HG02571 (cell line): ENCODE measurements around the gene DHRS3.

Experiments used
- ATAC-seq: cut with Tn5 transposase; IDR thresholded peaks from one replicate; pipeline ENCODE4 v1.9.1; 2021; ENCODE audit warnings: mild to moderate bottlenecking, moderate library complexity; ENCODE audit not compliant: unreplicated experiment

DHRS3 gene

DNA sequence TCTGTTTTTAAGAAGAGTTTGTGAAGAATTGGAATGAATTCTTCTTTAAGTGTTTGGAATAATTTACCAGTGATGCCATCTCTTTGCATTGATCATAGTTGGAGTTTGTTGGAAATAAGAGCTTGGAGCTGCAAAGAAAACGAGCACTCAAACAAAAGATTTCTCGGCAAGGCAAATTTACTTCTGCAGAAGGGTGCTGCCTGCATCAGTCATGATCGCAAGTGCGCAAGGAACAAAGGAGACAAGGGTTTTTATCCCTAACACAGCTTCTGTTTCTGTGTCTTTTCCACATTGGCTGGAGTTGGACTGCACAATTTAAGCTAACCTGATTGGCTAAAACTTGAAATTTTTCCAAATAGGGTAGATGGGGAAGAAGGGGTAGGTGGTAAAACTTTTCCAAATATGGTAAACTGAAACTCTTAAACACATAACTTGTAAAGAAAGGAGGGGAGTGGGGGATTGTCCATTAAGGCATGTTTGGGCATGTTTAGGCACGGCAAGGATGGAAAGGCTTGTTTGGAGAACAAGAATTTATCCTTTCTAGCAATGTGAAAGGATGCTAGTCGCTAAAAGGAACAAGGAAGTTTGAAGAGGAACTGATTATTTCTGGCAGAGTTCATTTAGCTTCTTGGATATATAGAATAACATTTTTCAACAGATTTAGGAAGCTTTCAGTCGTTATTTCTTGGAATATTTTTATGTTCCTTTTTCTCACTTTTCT lies 22.4 kb upstream of the DHRS3 start:
- ATAC-seq, result no peak

DNA sequence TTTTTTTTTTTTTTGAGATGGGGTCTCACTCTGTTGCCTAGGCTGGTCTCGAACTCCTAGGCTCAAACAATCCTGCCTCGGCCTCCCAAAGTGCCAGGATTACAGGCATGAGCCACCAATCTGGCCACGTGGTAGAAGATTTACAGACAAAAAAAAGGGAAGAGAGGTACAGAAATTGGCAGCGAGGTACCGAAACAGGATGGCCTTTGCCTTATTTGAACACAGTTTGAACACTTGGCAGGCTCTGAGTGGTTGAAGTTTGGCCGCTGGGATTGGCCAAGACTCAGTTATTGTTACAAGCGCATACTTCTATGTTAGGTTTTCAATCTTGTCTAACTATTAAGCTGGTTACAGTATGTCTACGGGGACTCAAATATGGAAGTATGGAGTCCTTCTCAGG lies 19.7 kb upstream of the DHRS3 start:
- ATAC-seq, result no peak

DNA sequence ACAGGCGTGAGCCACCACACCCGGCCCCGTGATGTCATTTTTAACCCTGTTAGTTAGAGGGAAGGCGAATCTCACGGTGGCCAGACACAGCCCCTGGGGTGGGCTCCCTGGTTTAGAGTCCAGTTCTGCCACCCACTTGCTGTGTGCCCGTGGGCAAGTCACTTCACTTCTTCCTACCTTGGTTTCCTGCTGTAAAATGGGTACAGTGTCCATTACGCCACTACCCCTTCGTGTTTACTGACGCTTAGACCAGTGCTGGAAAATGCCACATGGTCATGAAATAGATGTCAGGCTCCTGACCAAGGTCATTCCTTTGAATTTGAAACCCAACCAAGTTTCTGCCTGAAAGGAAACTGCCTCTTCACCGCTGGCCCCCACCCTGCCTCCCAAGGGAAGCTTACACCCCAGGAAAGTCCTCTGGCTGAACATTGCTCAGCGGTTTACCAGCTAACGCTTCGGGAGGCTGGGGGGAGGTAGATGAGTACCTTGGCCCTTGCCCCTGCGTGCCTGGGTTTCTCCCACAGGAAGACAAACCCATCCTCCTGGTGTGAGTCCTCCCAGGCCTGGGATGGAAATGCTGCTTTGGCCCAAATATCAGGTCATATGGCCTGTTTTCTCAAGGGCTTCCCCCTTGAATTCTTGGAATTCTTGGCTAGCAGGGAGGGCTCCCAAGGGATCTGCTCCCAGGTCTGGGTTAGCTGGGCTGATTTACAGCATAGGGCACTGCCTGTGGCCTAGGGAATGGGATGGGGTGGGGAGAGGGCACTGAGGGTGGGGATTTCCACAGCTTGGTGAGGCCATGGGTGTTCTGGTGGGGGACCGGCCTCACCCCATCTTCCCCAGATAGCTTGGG lies 18.3 kb upstream of the DHRS3 start:
- ATAC-seq, result no peak

DNA sequence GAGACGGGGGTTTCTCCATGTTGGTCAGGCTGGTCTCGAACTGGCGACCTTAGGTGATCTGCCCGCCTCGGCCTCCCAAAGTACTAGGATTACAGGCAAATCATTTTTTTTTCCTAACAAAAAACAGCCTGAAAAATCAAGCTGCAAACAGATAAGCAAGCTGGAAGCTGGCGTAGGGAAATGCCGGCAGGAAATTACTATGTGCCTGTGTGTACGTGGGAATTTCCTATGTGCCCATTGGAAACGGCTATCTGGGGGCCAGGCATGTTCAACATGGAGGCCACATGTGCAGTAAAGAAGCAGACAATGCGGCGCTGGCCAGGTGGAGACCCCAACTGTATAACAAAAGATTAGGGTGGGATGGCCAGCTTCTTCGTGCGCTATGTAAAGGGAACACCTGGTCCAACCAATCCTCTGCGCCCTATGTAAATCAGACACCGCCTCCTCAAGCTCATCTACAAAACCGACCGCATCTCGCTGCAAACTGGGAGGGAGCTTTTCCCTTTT lies 16.7 kb upstream of the DHRS3 start:
- ATAC-seq, result no peak

DNA sequence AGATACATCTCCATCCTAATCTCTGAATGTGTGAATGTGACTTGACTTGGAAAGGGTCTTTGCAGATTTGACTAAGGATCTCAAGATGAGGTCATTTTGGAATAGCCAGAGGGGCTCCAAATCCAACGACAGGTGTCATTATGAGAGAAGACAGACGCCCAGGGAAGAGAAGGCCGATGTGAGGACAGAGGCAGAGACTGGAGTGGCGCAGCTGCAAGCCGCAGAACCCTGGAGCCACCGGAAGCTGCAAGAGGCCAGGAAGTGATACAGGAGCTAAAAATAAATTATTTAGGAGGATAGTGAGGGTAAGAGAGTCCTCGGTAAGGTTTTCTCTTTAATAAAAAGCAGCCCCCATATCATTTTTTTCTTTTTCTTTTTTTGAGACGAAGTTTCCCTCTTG lies 16.1 kb upstream of the DHRS3 start:
- no peak for ATAC-seq

DNA sequence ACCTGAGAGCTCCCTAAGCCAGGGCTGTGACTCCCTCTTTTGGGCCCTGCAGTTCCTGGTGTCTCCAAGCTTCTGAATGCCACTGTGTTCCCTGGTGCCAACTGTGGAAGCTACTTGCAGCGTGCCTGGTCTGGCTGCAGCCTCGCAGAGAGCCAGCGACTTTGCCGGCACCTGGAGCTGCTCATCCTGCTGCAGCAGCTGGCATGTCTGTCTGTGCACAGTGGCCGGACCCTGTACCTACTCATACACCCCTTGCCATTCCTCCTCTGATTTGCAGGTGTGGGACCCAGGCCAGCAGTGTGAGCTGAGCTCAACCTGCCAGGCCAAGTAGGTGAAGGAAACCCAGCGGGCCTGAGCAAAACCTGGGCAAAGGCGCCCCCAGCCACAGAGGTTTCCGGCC lies 13.6 kb upstream of the DHRS3 start:
- no peak for ATAC-seq

GRCh38 chr1:12630946-12631530 lies 13.0 kb upstream of the DHRS3 start:
- no peak for ATAC-seq

GRCh38 chr1:12629985-12630760 lies 12.2 kb upstream of the DHRS3 start:
- no peak for ATAC-seq

GRCh38 chr1:12629511-12629956 lies 11.5 kb upstream of the DHRS3 start:
- ATAC-seq, result no peak

DNA sequence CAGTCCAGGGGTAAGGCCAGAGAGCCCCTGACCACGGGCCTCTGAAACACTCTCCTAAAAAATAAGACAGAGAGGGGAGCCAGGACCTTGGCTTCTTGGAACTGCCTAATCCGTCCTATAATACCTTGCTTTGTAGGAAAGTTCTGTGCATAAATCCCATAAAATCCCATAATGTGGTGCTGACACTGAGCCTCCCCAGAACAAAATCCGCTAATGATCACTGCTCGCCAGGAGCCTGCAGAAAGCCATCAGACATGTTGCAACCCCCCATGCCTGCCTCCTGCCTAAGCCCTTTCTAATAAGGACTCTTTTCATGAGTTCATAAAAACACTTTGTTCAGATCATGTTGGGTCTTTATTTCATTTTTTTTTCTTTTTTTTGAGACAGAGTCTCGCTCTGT lies 9.3 kb upstream of the DHRS3 start:
- ATAC-seq, result no peak

DNA sequence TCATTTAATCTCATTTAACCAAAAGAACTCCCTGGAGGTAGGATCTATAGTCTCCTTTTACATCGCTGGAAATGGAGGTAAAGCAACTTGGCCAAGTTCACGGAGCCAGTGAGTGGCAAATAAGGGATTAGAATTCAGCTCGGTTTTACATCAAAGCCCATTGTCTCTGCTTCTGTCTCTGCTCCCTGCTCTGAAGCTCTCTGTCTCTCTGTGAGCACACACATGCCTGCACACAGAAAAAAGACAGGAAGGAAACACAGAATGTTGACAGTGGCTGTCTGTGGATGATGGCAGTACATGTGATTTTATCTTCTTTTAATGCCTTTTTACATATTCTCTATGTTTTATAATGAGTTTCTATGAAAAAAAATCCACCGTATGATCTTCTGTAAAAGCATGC lies 8.9 kb upstream of the DHRS3 start:
- ATAC-seq, result no peak

GRCh38 chr1:12625276-12625675 lies 7.3 kb upstream of the DHRS3 start:
- no peak for ATAC-seq

GRCh38 chr1:12622506-12622905 lies 4.5 kb upstream of the DHRS3 start:
- ATAC-seq, result no peak

GRCh38 chr1:12621346-12622335 lies 3.6 kb upstream of the DHRS3 start:
- ATAC-seq, result no peak

- no peak for ATAC-seq
These were observed 2.9 kb upstream of the DHRS3 start for GRCh38 chr1:12620931-12621330.

- no peak for ATAC-seq
These were observed 2.5 kb upstream of the DHRS3 start for GRCh38 chr1:12620488-12620865.

DNA sequence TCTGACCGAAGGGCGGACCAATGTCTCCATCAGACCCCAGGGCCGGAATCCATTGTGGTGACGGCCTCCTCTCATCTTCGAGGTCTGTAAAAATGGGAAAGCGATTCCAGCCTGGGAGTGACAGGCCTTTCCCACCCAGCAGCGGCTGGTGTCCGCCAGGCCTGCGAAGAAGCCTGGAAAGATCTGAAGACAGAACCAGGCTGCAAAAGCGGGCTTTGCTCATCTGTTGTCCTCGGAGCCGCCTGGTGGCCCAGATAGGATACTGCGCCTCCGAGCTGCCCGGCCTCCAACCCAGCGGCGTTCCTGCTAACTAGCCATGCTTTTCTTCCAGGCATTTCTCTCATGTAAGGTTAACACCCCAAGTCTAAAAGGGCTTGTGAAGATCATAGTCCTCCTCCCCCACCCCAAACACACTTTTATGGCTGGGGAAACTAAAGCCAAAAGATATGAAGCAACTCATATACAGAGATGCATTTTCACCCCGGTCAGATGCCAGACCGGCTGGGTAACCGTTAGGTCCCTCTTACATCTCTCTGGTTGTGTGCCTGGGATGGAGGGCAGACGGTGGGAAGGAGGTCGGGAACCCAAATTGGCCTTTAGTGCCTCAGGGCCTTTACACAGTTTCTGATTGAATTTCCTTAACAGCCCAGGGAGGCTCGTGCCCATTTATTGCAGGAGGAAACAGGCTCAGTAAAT lies 1.9 kb upstream of the DHRS3 start:
- ATAC-seq, result peak; percentile 51

GRCh38 chr1:12618965-12619791 lies 1.2 kb upstream of the DHRS3 start:
- no peak for ATAC-seq

DNA sequence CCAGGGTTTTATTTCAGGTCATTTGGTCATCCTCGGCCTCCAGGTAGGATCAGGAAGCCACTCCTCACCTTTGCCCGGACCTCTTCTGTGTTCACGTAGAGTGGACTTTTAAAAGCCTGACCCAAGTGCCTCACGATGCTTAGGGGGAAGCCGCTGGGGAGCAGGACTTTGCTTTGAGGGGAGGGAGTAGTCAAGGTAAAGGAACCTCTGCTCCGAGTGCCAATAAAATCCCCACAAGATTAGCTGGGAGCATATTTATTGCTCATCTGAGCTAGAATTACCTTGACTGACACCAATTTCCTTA lies 603 bp upstream of the DHRS3 start:
- ATAC-seq, result no peak
